Fibroblast of lung (primary cell): ENCODE data around the gene STX8. TPM values are rescaled to one million over a fixed set of nuclear protein-coding genes. Genes with fewer than 3 reads are reported as not detected.

Experiments used
- DNase-seq, 2 donors: peaks; one replicate each; pipeline versions ENCODE4 v3.0.0 to v3.0.0-alpha.2; 2010; ENCODE audit warnings: low read depth in 2 of 2
- H2AFZ ChIP-seq: 2 replicates; pipeline ENCODE4 v1.5.1; 2012; ENCODE audit warnings: low read length, control low read depth, inconsistent platforms
- H3K27ac ChIP-seq: 2 replicates; pipeline ENCODE4 v1.5.1; 2011; ENCODE audit warnings: low read length, control low read depth; ENCODE audit not compliant: insufficient read depth
- H3K27me3 ChIP-seq: 2 replicates; pipeline ENCODE4 v1.5.1; 2011; ENCODE audit warnings: mild to moderate bottlenecking, low read length; ENCODE audit not compliant: control insufficient read depth, insufficient read depth
- H3K36me3 ChIP-seq: 2 replicates; pipeline ENCODE4 v1.5.1; 2011; ENCODE audit warnings: low read length; ENCODE audit not compliant: control insufficient read depth, insufficient read depth
- H3K4me1 ChIP-seq: 2 replicates; pipeline ENCODE4 v1.5.1; 2011; ENCODE audit warnings: low read length; ENCODE audit not compliant: control insufficient read depth, insufficient read depth; ENCODE audit errors: extremely low read depth
- H3K4me2 ChIP-seq: 2 replicates; pipeline ENCODE4 v1.5.1; 2011; ENCODE audit warnings: low read length, control low read depth; ENCODE audit not compliant: insufficient read depth; ENCODE audit errors: extremely low read depth
- H3K4me3 ChIP-seq, 4 experiments: fragments of 200-600 bp in 1 of 4; sonication (generic) in 1 of 4; replicated peaks in 1 of 4; 2 replicates each; pipeline ENCODE4 v1.5.1; 2011 to 2016; ENCODE audit warnings: low read length in 4 of 4, low read depth in 3 of 4, mild to moderate bottlenecking in 3 of 4, control low read depth in 2 of 4, inconsistent platforms in 1 of 4, mixed read lengths in 1 of 4; ENCODE audit not compliant: insufficient read depth in 1 of 4; ENCODE audit errors: control extremely low read depth in 1 of 4
- H3K79me2 ChIP-seq: 2 replicates; pipeline ENCODE4 v1.5.1; 2012; ENCODE audit warnings: mild to moderate bottlenecking, low read length, inconsistent platforms; ENCODE audit not compliant: control insufficient read depth, insufficient read depth
- H3K9ac ChIP-seq: 2 replicates; pipeline ENCODE4 v1.5.1; 2011; ENCODE audit warnings: mild to moderate bottlenecking, low read length, control low read depth; ENCODE audit not compliant: insufficient read depth
- H3K9me3 ChIP-seq: 2 replicates; pipeline ENCODE4 v1.5.1; 2012; ENCODE audit warnings: low read depth, low read length; ENCODE audit not compliant: control insufficient read depth, insufficient read depth
- H4K20me1 ChIP-seq: 2 replicates; pipeline ENCODE4 v1.5.1; 2011; ENCODE audit warnings: low read length; ENCODE audit not compliant: control insufficient read depth, insufficient read depth; ENCODE audit errors: extremely low read depth
- EZH2 ChIP-seq: IDR thresholded peaks from 2 replicates; pipeline ENCODE4 v1.5.1; 2012; ENCODE audit warnings: low read length, control low read depth, mild to moderate bottlenecking; ENCODE audit errors: missing control alignments
- polyA plus RNA-seq, 2 donors: library from polyadenylated mRNA; depleted of rRNA in 1 of 2; stranded (reverse) in 1 of 2; unstranded in 1 of 2; fragments of >200 nt; gene quantifications; 2 replicates each; pipeline ENCODE4 v1.2.1, GENCODE V29; 2011 to 2012; ENCODE audit warnings: missing spikeins in 1 of 2
- total RNA-seq: library from RNA; depleted of rRNA; stranded (reverse); fragments of >200 nt; gene quantifications from 2 replicates; pipeline ENCODE4 v1.2.1, GENCODE V29; 2014
- TF ChIP-seq, protein P1 (sequence below), 2 donors: IDR thresholded peaks in 1 of 2; conservative IDR thresholded peaks in 1 of 2; 1 replicate in 1 of 2; 2 replicates in 1 of 2; pipeline ENCODE4 v1.5.1; 2011 to 2012; ENCODE audit warnings: low read length in 2 of 2, control low read depth in 1 of 2, inconsistent platforms in 1 of 2, low read depth in 1 of 2, mild to moderate bottlenecking in 1 of 2

STX8 gene
- total and polyA plus RNA-seq, 2 donors (not counting 1 experiment from before 2014, with no cell fraction given), result 84.7 to 128 TPM

DNA sequence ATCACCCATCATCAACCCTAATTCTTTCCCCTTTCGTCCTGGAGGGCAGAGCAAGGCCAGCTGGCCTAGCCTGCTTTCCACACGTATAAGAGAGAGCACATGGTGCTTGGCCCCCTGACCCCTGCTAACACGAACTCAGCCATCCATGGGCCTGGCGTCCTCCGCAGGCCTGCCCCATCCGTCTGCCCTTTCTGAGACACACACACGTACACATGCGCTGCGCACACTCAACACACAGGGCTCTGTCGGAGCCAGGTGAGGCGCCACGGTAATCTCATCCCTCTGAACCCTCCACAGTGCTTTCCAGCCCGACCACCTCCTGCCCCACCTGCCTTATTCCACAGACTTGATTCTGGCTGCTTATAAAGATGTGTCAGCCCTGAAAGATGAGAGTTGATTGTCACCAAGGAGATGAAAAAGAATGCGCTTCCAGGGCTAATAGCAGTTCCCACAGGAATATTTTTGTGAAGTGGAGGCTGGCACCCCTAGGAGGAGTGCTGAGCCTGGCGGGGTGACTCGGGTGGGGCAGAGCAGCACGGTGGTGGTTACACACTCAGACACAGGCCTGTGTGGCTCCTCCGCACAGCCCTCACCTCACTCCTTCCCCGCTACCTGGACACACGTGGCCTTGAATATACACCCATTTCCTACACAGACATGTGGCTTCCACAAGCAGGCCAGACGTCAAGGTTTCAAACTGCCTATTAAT lies 326.2 kb downstream of the STX8 start:
- Histone ChIP-seq H3K27ac (no peak overlapping the region), H2AFZ (no peak overlapping the region), H3K9ac (no peak overlapping the region), H3K27me3 (no peaks in the 10 kb centered on the region), H3K79me2 (no peaks in the 10 kb centered on the region), H3K4me1 (peaks cover 4% of the 10 kb centered on the region), H3K4me3 (no peak overlapping the region), H3K36me3 (no peaks in the 10 kb centered on the region), H4K20me1 (no peaks in the 10 kb centered on the region), H3K4me2 (no peak overlapping the region), H3K9me3 (no peaks in the 10 kb centered on the region)
- DNase-seq, result no peak
- TF ChIP-seq EZH2, result no peak
- TF ChIP-seq, protein P1, sequence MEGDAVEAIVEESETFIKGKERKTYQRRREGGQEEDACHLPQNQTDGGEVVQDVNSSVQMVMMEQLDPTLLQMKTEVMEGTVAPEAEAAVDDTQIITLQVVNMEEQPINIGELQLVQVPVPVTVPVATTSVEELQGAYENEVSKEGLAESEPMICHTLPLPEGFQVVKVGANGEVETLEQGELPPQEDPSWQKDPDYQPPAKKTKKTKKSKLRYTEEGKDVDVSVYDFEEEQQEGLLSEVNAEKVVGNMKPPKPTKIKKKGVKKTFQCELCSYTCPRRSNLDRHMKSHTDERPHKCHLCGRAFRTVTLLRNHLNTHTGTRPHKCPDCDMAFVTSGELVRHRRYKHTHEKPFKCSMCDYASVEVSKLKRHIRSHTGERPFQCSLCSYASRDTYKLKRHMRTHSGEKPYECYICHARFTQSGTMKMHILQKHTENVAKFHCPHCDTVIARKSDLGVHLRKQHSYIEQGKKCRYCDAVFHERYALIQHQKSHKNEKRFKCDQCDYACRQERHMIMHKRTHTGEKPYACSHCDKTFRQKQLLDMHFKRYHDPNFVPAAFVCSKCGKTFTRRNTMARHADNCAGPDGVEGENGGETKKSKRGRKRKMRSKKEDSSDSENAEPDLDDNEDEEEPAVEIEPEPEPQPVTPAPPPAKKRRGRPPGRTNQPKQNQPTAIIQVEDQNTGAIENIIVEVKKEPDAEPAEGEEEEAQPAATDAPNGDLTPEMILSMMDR (conservative IDR thresholded peaks at IDR 0.05 in 1 of 2, IDR thresholded peaks at IDR 0.05 in 1 of 2; ENCODE audit: low read depth in 1 of 2, low read length in 2 of 2), result no peak

GRCh38 chr17:9247401-9247938 lies 328.1 kb downstream of the STX8 start:
- no peak overlapping the region for H3K4me2 ChIP-seq
- no peaks in the 10 kb centered on the region for H3K36me3 ChIP-seq
- H3K79me2 ChIP-seq, result no peaks in the 10 kb centered on the region
- H3K4me3 ChIP-seq, result no peak overlapping the region
- H2AFZ ChIP-seq, result no peak overlapping the region
- no peak overlapping the region for H3K27ac ChIP-seq
- no peak for DNase-seq
- no peaks in the 10 kb centered on the region for H4K20me1 ChIP-seq
- peaks cover 8% of the 10 kb centered on the region for H3K4me1 ChIP-seq
- TF ChIP-seq EZH2, result no peak
- TF ChIP-seq, protein P1 (conservative IDR thresholded peaks at IDR 0.05 in 1 of 2, IDR thresholded peaks at IDR 0.05 in 1 of 2; ENCODE audit: low read depth in 1 of 2, low read length in 2 of 2), result no peak
- no peaks in the 10 kb centered on the region for H3K9me3 ChIP-seq
- no peak overlapping the region for H3K9ac ChIP-seq
- no peaks in the 10 kb centered on the region for H3K27me3 ChIP-seq

- Histone ChIP-seq H3K9me3 (no peaks in the 10 kb centered on the region), H3K4me2 (peak overlapping the region; percentile 40), H3K79me2 (no peaks in the 10 kb centered on the region), H3K36me3 (no peaks in the 10 kb centered on the region), H3K27ac (peak overlapping the region; percentile 73), H3K4me3 (no peak overlapping the region), H4K20me1 (no peaks in the 10 kb centered on the region), H3K9ac (peak overlapping the region; percentile 20), H3K4me1 (peaks cover 12% of the 10 kb centered on the region), H2AFZ (no peak overlapping the region), H3K27me3 (no peaks in the 10 kb centered on the region)
- DNase-seq, result peak in 1 of 2 donors; percentile 91
- no peak for TF ChIP-seq EZH2
- TF ChIP-seq, protein P1 (conservative IDR thresholded peaks at IDR 0.05 in 1 of 2, IDR thresholded peaks at IDR 0.05 in 1 of 2; ENCODE audit: low read depth in 1 of 2, low read length in 2 of 2), result no peak
Observed at GRCh38 chr17:9244066-9245052, 331.3 kb downstream of the STX8 start.
